GM19193 (cell line): Measurements from ENCODE around the gene ZNRF3.

Experiments
- POLR2A ChIP-seq: IDR thresholded peaks from 4 replicates; pipeline ENCODE4 v1.6.1; 2011; ENCODE audit not compliant: insufficient read depth, insufficient read length; ENCODE audit errors: extremely low read depth

ZNRF3 gene

GRCh38 chr22:29054251-29054767 lies 170.9 kb downstream of the ZNRF3 start:
- TF ChIP-seq POLR2A: no peak

DNA sequence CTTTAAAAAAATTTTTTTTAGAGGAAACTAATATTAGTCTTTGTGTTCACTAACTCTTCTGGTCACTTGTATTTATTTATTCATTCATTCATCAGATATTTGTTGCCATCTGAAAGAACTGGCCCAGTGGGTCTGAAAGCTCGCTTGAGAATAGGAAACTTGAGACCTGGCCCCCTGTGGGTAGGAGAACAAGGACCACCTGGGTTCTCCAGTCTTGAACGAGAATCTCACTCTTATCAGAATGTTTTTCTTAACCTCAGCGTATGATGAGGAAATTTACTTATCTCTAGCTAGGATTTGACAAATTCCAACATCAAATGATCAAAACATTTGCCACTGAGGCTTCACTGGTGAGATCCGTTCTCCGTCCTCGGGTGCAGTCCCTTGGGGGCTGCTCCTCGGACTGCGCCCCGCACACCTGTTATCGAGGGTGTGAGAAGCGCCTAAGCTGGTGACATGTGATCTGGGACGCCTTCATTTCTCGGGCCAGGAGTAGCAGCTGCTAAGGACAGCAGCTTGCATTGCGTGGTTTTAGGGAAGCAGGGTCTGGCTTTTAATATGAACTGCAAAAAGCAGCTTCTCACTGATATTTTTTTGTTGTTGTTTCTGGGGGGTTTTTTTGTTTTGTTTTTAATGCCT lies 171.9 kb downstream of the ZNRF3 start:
- TF ChIP-seq POLR2A: no peak

DNA sequence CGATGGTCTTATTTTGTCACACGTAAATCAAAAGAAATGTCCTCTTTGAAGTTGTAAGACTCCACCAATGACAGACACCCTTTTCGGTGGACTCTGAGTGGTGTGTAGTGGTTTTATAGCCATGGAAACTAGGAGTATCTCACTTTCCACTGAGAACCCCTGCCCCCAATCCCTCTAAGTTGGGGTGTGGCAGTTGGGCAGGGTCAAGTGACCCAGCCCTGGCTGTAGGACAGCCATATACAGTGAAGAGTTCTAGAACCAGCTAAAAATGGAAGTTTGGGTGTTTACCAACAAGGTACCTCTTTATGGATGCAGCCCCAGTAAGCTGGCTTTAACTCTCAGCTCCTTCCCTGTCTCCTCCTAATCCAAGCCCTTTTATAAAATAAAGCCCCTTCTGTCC lies 173.1 kb downstream of the ZNRF3 start:
- no peak for TF ChIP-seq POLR2A

DNA sequence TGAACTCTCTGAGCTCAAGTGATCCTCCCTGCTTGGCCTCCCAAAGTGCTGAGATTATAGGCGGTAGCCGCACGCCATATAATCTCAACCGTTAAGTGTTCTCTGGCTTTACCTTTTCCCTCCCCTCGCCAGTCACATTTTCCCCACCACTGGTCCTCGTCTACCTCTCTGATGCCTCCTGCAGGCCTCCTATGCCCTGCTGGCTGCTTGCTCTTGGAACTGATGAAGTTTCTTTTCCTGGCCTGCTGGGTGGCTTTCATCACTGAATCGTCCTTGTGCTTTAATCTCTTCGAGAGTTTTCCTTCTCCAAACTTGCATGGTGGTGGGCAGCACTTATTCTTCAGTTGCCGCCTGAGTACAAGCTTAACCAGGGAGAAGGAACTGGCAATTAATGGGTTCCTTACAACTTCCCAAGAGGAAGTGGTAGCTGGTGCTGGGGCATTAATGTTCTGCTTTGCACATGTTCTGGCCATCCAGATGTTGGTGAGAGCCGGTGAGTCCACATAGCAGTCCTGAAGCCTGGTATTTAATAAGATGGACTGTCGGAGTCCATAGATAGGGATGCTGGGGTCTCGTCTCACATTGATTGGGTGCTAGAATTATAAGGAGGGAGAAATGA lies 177.0 kb downstream of the ZNRF3 start:
- TF ChIP-seq POLR2A: no peak

- no peak for TF ChIP-seq POLR2A
These were observed 177.6 kb downstream of the ZNRF3 start for GRCh38 chr22:29060931-29061330.

GRCh38 chr22:29061773-29062172 lies 178.4 kb downstream of the ZNRF3 start, which contains the start of gene C22orf31:
Gene C22orf31 (minus strand): TSS chr22:29061831. CDS start chr22:29061792, 39 bp downstream.
- no peak for TF ChIP-seq POLR2A

GRCh38 chr22:29062286-29062821 lies 179.0 kb downstream of the ZNRF3 start:
- no peak for TF ChIP-seq POLR2A

DNA sequence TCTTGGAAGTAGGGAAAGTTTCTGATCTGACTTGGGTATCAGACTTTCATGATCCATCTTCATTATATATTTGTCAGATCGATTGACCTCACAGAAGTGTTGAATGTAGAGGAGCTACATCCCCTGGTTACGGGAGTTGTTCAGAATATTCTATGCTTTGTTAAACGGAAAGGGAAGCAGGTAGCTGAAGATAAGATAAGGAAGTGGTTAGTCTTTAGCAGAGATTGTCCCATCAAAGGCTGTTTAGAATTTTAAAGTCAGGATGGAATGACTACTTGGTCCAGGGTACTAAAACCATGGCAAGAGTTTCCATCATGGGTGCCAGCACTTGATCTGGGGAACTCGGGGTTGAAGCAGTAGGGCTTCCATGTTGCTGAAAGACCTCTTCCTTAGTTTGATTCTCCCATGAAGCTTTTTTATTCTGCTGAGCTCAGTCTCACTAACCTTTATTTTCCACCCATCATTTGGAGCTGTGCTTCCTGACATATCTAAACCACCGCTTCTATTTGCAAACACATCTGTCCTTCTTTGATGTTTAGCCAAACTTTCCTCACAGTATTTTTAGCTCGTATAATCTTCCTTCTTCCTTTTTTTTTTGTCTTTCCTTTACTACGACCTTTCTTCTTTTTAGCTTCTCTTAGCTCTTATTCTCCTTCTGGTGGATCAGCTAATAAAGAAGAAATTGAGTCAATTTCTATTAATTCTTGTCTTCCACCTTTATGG lies 182.3 kb downstream of the ZNRF3 start:
- no peak for TF ChIP-seq POLR2A

GRCh38 chr22:29069463-29069862 lies 186.1 kb downstream of the ZNRF3 start:
- TF ChIP-seq POLR2A: no peak

GRCh38 chr22:29070490-29070889 lies 187.1 kb downstream of the ZNRF3 start:
- TF ChIP-seq POLR2A: no peak

DNA sequence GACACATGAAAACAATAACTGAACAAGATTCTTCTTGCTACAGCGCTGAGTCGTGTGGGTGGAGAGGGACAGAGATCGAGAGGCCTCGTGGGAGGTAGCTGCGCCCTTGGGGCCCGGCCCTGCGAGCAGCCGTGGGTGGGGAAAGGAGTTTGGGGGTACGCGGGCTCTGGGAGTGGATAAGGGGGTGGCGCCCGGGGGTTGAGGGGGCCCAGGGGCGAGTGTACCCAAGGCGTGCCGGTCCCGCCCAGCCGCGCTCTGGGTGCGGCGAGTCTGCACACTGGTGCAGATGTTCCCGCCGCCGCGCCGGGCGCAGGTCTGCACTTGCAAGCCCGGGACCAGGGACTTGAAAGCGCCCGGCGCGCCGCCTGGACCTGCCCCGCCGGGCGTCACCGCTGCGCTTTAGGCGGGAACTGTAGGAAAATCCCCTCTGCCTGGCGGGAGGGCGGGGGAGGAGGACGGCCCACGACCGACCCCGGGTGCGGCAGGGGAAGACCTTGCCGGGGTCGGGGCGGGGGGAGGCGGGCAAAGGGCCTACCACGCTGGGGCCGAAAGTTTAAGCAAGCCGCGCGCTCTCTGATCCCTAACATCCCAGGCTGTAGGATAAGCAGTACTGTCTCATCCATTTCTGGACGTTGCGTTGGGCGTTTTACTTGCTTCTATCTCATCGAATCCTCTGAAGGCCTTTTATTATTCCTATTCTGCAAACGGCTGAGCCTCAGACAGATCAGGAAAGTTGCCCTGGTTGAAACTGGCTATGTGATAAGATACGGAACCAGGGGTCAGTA lies 188.1 kb downstream of the ZNRF3 start:
- no peak for TF ChIP-seq POLR2A

- TF ChIP-seq POLR2A: no peak
These were observed 189.0 kb downstream of the ZNRF3 start for GRCh38 chr22:29072193-29072978.

DNA sequence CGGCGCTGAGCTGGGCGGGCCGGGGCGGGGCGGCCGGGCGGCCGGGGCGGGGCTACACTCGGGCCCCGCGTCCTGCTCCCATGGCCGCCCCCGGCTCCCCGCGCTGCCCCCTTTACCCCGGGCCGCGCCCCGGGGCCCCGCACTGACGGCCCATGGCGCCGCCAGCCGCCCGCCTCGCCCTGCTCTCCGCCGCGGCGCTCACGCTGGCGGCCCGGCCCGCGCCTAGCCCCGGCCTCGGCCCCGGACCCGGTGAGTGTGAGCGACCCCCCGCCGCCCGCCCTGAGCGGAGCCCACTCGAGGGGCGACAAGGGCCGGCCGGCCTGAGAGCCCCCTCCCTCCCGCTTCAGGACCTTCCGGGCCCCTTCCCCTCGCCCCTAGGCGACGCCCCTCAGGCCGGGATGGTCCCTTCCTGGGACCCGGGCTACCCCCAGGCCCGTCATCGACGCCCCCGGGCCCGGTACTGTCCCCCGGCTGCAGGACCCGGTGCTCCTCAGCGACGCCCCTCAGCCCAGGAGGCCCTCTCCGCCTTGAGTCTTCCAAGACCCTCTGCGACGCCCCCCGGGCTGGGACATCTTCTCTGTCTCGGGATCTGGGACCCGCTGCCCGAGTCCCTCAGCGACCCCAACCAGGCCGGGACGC lies 189.7 kb downstream of the ZNRF3 start, which contains the start of gene KREMEN1:
Gene KREMEN1, plus strand, starts transcription at position 57 of the 639 bp plus-strand sequence. Its CDS starts 96 bp downstream, at position 153.
- no peak for TF ChIP-seq POLR2A
